Amniotic stem cell (primary cell): ENCODE data around the gene ARSB.

Experiments used
- DNase-seq: peaks from one replicate; lab custom pipeline; 2025; lab: John Stamatoyannopoulos, UW

ARSB gene

GRCh38 chr5:78830528-78831046, 154.5 kb downstream of the ARSB start:
- no peak for DNase-seq

- no peak for DNase-seq
Observed at GRCh38 chr5:78829811-78830527, 155.1 kb downstream of the ARSB start.

GRCh38 chr5:78827725-78828124, 157.4 kb downstream of the ARSB start:
- no peak for DNase-seq

GRCh38 chr5:78824831-78825281, 160.3 kb downstream of the ARSB start:
- no peak for DNase-seq

- DNase-seq = no peak
Observed at GRCh38 chr5:78823196-78823595, 161.9 kb downstream of the ARSB start.

- DNase-seq = no peak
Observed at GRCh38 chr5:78821536-78822021, 163.5 kb downstream of the ARSB start.

- DNase-seq = no peak
Observed at GRCh38 chr5:78819707-78820106, 165.4 kb downstream of the ARSB start.

GRCh38 chr5:78819166-78819565, 165.9 kb downstream of the ARSB start:
- no peak for DNase-seq

GRCh38 chr5:78816143-78816765, 168.9 kb downstream of the ARSB start:
- DNase-seq = no peak

GRCh38 chr5:78813906-78814530, 171.1 kb downstream of the ARSB start:
- DNase-seq = no peak

- DNase-seq = no peak
Observed at GRCh38 chr5:78813286-78813685, 171.8 kb downstream of the ARSB start.

- DNase-seq = no peak
Observed at GRCh38 chr5:78811866-78812265, 173.2 kb downstream of the ARSB start.

GRCh38 chr5:78811121-78811817, 173.8 kb downstream of the ARSB start:
- no peak for DNase-seq

GRCh38 chr5:78810098-78810920, 174.8 kb downstream of the ARSB start:
- DNase-seq = no peak

GRCh38 chr5:78809444-78809843, 175.7 kb downstream of the ARSB start:
- DNase-seq = no peak

GRCh38 chr5:78808818-78809217, 176.3 kb downstream of the ARSB start:
- DNase-seq = no peak

- DNase-seq = no peak
Observed at GRCh38 chr5:78808380-78808779, 176.7 kb downstream of the ARSB start.

GRCh38 chr5:78806544-78806943, 178.6 kb downstream of the ARSB start:
- DNase-seq = peak; percentile 60

GRCh38 chr5:78805474-78806124, 179.5 kb downstream of the ARSB start:
- DNase-seq = no peak

GRCh38 chr5:78804995-78805394, 180.1 kb downstream of the ARSB start:
- DNase-seq = no peak

GRCh38 chr5:78803941-78804340, 181.2 kb downstream of the ARSB start:
- no peak for DNase-seq
